Urothelium cell line (cell line): ENCODE data around the gene AGFG1.
A peak's percentile ranks its signal among the peaks of the same experiment; 100 is the strongest.
"Not testable (repeated sequence)": the region's sequence is repeated elsewhere in the genome, so short reads cannot be mapped to it uniquely, and the experiment has no call there.

Experiments
- DNase-seq: peaks from one replicate; pipeline ENCODE4 v3.0.0; 2011; ENCODE audit warnings: low spot score, mixed read lengths
- FAIRE-seq: peaks from 2 replicates; lab custom pipeline; 2011; peaks lifted over from hg19 to GRCh38; lab: Jason Lieb, UNC

The AGFG1 gene

DNA sequence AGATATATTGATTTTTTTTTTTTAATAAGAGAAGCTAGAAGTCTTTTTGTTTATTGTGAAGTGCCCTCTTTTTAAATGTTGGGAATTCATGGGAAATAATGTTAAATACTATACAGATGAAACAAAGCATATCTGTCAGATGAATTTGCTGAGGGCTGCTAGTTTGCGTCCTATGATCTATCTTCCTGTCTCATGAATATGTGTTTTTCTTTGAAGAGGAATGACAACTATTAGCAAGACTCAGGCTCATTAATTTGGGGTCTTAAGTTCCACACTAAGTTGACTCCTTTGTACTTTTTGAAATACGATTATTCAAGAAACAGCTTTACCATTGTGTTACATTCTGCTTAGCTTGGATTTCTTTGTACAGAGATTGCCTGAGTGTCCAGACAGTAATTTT is 57.9 kb downstream of the AGFG1 start:
- DNase-seq (no peak), FAIRE-seq (no peak)

DNA sequence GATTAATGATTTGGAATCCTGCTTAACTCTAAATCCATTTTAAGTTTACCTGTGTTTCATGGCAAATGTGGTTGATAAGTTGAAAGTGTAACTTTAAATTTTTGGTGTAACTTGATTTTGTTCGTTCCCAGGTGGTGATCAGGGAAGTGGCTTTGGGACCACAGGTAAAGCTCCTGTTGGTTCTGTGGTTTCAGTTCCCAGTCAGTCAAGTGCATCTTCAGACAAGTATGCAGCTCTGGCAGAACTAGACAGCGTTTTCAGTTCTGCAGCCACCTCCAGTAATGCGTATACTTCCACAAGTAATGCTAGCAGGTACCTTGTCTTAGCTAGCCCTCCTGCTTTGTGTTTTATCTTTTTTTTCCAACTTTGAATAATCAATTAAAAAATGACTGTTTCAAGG is 62.8 kb downstream of the AGFG1 start:
- DNase-seq: no peak
- no peak for FAIRE-seq

DNA sequence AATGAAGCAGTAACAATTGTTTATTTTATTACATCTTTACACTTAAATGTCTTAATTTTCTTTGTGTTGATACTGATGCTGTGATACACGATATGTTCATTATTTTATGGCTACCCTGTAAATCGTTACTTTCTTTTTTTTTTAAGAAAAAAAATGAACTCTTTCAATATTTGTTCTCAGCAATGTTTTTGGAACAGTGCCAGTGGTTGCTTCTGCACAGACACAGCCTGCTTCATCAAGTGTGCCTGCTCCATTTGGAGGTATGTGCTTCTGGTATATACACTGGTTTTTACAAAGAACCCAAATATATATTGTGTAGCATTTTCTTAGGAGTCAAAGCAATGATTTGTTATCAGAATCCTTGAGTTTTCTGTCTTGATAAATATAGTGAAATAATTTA is 64.5 kb downstream of the AGFG1 start:
- no peak for DNase-seq
- FAIRE-seq: no peak

DNA sequence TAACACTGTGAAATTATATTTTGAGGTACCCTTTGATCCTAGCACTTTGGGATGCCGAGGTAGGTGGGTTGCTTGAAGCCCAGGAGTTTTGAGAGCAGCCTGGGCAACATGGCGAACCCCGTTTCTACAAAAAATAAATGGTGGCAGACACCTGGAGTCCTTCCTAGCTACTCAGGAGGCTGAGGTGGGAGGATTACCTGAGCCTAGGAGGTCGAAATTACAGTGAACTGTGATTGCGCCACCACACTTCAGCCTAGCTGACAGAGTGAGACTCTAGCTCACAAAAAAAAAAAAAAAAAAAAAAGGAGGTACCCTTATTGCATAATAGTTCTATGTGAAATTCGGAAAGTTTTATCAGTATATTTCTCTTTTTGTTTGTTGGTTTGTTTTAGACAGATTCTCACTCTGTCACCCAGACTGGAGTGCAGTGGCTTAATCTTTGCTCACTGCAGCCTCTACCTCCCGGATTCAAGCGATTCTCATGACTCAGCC is 67.6 kb downstream of the AGFG1 start:
- no peak for DNase-seq
- no peak for FAIRE-seq

DNA sequence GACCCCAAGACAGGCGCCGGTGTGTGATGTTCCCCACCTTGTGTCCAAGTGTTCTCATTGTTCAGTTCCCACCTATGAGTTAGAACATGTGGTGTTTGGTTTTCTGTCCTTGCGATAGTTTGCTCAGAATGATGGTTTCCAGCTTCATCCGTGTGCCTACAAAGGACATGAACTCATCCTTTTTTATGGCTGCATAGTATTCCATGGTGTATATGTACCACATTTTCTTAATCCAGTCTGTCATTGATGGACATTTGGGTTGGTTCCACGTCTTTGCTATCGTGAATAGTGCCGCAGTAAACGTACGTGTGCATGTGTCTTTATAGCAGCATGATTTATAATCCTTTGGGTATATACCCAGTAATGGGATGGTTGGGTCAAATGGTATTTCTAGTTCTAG is 68.4 kb downstream of the AGFG1 start:
- not testable (repeated sequence) for FAIRE-seq, DNase-seq

DNA sequence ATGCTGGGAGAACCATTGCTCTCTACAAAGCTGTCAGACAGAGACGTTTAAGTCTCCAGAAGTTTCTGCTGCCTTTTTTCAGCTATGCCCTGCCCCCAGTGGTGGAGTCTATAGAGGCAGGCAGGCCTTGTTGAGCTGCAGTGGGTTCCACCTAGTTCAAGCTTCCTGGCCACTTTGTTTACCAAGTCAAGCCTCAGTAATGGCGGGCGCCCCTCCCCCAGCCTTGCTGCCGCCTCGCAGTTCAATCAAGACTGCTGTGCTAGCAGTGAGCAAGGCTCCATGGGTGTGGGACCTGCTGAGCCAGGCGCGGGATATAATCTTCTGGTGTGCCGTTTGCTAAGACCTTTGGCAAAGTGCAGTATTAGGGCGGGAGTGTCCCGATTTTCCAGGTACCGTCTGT is 74.0 kb downstream of the AGFG1 start:
- FAIRE-seq (no peak), DNase-seq (no peak)

DNA sequence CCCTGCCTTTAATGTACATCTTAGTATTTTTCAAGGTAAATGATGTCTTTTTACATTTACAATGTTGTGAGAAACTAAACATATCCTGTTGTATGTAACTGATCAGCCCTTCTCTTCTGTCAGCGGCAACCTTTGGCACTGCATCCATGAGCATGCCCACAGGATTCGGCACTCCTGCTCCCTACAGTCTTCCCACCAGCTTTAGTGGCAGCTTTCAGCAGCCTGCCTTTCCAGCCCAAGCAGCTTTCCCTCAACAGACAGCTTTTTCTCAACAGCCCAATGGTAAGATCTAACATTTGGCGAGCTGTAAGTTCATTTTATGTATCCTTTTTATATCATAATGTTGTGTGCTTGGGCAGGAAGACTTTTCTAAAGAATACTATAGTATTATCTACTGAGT is 79.9 kb downstream of the AGFG1 start:
- FAIRE-seq (no peak), DNase-seq (no peak)

DNA sequence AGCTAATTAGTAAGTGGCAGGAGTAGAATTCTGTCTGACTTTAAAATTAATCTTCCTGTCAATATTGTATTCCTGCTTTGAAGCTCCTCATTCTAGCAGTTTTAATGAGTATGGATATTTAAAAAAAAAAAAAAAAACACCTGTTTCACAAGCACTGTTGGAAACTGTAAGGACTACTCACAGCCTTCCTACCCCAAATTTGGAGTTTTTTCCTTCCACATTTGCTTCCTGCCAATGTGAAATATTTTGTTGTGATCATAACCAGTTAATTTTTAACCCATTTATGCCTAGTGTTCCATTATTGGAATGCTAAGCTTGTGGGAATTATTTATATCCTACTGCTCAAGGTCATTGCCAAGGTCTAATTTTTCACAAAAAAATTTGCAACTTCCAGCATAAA is 90.6 kb downstream of the AGFG1 start:
- FAIRE-seq (no peak), DNase-seq (no peak)

DNA sequence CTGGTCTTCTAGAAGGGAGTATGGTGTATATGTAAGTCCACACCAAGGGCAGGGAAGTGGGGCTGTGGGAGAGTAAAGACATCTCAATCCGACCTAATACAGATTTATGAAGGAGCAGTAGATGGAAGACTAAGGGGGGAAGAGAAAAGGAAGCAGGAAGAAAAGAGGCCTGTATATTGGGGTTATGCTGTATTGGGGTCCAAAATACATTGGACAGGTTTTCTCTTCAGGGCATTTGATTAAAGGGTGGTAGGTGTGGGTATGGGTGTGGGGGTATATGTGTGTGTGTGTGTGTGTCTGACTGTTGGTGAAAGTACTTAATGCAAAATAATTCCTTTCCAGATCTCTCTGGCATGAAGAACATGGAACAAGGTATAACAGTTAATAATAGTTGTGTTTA is 93.1 kb downstream of the AGFG1 start:
- FAIRE-seq (no peak), DNase-seq (no peak)

DNA sequence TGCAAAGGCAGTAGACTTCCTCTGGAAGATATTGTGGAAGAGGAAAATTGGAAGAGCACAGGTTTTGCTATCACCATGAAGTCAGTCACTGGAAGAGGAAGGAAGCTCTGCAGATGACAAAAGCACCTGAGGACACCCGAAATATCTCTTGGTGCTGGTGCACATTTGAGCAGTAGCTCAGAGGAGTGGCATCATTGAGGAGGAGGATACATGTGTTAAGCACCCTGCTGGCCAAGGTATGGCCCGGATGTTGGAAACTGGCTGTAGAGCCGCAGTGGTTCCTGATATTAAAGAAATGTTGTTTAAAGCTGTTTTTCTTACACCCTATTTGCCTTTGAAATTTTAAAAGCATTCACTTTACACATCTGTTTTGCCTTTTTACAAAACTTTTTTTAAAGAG is 94.1 kb downstream of the AGFG1 start:
- DNase-seq (no peak), FAIRE-seq (no peak)

DNA sequence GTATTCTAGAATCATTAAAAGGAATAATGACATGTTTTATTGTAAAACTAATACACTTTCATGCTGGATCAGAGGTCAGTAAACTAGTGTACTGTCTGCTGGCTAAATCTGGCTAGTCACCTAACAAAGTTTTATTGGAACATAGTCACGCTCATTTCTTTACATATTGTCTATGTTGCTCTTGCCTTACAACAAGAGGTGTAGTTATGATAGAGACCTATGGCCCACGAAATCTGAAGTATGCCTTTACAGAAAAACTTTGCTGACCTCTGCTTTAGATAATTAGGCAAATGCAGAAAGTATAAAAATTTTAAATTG is 96.9 kb downstream of the AGFG1 start:
- DNase-seq (no peak), FAIRE-seq (no peak)

DNA sequence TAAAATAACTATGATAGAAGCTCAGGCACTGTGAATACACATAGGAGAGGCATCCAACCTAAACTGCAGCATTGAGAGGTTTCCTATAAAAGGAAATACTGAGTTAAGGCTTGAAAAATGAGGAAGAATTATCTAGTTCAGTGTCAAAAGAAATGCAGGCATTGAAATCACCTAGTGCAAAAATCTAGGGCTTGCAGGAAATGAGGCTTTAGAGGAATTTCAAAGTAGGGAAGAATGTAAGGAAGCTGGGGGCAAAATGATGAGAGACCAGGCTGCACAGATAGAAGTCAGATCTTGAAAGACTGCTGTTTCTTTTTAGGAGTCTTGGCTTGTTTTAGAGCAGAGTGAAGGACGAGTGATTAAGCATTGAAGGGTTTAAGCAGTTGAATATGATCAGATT is 98.7 kb downstream of the AGFG1 start:
- no peak for FAIRE-seq
- no peak for DNase-seq

DNA sequence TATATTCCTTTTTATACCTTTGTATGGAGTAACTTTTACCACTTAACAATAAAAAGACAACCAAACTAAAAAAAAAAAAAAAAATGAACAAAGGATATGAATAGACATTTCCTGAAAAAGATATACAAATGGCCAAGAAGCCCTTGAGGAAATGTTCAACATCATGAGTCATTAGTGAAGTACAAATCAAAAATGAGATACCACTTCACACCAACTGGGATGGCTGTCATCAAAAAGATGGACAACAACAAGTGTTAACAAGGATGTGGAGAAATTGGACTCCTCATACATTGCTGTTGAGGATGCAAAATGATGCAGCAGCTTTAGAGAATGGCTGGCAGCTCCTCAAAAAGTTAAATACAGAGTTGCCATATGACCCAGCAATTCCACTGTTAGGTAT is 104.2 kb downstream of the AGFG1 start:
- DNase-seq (no peak), FAIRE-seq (no peak)

DNA sequence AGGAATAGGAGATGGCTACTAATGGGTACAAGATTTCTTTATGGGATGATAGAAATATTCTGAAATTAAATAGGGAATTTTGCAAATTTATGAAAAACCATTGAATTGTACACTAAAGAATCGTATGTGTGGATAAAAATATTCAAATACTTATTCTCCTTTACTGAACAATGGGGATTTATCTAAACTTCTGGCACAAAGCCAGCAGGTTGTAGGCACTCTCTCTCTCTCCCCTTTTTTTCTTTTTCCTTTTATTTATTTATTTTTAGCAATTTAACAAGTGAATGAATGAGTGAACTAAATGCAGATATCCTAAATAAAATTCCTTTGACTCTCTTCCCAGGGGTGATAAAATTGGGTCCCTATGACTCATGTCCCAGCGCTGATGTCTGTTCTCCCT is 104.9 kb downstream of the AGFG1 start:
- FAIRE-seq (no peak), DNase-seq (no peak)

DNA sequence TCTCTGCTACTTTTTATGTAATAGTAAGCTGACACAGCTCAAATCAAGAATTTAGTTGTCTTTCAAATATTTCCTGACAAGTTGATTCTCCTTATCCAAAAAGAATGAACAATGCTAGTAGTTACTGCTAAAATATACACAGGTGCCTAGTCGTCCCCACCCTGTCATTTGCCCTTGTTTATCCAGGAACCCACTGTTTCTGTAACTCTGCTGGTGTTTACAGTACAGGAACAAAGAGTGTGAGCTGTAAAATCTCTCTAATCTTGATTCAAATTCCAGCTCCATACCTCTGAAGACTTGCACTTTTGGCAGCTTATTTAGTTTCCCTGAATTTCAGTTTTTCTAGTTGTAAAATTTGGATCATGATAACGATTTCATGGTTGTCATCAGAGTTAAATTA is 105.6 kb downstream of the AGFG1 start:
- no peak for FAIRE-seq
- DNase-seq: no peak

DNA sequence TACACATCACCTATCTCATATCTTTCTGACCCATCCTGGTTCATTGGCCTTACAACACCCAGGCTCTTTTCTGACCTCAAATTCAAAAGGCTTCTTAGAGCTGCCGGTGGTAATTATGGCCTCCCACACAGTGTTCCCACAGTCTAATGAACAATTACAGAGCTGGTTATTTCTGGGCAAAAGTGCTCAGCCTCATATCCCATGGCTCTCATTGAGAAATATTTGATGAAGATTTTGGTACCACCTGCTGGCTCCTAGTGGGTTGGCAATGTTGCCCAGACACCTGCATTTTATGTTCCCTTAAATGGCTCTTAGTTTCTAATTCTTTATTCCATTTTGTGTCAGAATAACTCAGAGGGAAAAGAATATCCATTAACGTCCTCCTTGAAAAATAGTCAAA is 106.7 kb downstream of the AGFG1 start:
- FAIRE-seq (no peak), DNase-seq (no peak)

DNA sequence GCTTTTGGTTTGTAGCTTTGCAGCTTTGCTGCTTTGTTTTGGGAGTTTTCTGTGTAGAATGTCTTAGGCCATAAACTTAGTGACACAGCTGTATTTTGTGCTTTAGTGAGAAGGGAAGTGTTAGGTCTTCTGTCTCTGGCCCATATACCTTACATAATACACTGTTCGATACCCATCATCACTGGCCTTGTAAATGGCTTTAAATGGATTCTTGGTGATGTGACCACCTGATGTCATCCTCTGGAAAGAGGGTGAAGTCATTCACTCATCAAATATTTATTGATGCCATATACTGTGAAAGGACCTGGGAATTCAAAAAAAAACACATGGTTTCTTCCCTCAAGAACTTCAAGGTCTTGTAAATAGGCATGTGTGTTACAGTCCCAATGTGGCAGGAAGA is 107.8 kb downstream of the AGFG1 start:
- DNase-seq (no peak), FAIRE-seq (no peak)

DNA sequence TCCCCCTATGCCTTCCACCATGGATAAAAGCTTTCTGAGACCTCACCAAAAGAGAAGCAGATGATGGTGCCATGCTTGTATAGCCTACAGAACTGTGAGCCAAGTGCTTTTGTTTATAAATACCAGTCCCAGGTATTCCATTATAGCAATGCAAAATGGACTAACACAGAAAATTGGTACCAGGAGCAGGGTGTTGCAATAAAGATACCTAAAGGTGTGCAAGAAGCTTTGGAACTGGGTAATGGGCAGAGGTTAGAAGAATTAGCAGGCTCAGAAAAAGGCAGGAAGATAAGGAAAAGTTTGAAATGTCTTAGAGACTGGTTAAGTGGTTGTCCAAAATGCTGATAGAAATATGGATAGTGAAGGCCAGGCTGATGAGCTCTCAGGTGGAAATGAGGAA is 110.4 kb downstream of the AGFG1 start:
- FAIRE-seq (no peak), DNase-seq (no peak)

DNA sequence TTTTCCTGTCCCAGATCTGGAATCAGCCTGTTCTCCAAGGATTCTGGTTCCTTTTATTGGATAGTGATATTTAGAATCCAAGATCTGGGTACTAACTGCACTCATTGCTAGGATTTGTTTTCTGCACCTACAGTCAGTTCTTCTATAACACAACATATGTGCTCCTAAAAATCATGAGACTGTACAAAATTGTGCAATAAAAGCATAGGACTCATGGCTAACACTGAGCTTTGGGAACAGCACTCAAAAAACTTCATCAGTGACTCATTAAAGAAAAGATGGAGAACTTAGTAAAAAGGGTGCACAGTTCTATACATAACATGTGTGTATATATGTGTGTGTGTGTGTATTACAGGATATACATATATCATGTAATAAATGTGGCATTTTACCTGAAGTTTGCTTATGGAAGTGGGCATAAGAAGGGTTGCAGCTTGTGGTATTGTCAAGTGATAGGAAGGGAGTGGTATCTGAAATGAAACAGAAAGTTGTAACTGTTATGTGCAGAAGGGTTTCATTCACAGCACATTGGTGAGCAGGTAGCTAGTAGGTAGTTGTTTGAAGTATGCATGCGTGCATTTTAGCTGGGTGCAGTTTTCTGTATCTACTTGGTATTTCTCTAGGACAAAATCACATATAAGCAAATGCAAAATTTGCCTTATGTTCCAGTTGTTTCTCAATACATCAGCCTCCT is 120.9 kb downstream of the AGFG1 start:
- DNase-seq (no peak), FAIRE-seq (no peak)

DNA sequence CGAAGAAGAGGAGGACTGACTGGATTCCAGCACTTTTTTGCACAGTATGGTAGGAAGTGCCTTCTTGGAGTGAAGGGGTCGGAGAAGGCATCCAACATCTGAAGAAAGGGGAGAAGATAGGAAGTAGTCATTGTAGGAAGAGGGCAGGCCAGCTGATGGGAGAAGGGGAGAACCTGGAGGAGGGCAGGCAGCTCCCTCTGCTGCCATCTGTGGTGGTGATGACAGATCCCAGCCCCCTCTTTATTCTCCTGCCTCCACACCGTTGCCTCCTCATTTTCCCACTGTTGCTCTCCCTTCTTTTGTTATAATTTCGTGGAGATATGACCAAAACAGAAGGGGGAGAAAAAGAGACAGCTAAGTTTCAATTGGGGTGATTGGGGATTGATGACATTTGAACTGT is 123.8 kb downstream of the AGFG1 start:
- no peak for FAIRE-seq
- no peak for DNase-seq

DNA sequence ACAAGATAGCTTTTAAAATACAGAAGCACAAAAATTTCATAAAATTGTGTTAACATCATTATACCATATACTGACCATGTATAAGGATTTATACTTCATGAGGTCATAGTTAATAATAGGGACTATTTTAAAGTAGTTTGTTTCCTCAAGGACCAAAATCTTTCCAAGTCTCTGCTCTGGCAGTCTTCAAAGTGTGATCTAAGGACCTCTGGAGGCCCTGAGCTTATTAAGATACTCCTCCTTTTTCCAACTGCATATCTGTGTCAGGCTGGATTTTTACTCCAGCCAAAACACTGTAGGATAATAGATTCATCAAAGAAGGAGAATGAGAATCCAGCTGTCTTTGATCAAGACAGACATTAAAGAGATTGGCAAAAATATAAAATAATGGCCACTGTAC is 125.1 kb downstream of the AGFG1 start:
- FAIRE-seq: no peak
- DNase-seq: no peak

DNA sequence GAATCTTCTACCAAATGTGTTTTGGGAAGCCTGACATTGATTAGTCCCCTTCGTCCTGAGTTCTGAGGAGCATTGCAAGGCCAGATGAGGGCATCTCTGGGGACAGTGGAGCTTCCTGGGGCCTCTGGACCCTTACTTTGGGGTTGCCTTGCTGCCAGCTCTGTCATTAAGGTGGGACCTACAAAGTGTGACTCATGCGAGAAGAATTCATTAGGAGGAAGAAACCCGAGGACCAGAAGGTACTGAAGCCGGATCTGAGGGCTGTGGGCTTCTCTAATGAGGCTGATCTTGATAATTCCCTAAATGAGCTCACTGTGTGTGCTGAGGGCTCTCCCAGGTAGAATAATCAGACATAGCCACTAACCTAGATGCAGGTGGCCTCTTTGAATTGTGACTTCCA is 126.0 kb downstream of the AGFG1 start:
- peak; percentile 57 for DNase-seq
- no peak for FAIRE-seq

DNA sequence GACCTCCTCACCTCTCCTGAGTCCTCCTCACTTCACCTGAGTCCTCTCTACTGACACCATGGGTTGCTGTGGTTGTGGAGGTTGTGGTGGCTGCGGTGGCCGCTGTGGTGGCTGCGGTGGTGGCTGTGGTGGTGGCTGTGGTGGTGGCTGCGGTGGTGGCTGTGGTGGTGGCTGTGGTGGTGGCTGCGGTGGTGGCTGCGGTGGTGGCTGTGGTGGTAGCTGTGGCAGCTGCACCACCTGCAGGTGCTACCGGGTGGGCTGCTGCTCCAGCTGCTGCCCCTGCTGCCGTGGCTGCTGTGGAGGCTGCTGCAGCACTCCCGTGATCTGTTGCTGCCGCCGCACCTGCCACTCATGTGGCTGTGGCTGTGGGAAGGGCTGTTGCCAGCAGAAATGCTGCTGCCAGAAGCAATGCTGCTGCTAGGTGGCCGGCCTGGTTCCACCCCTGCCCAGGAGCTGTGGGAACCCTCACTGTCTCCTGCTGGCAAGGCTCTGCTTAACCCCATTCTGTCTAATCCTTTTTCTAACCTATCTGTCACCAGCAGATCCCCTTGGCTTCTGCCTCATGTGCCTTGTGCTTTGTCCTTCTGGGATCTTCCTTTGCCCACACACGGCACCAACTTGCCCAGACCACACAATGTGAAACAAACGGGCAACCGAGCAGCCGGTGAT is 127.0 kb downstream of the AGFG1 start, which contains the start of gene SCYGR2:
Gene SCYGR2, plus strand, starts transcription at position 59 of the 669 bp plus-strand sequence. Its CDS starts 0 bp downstream, at position 59.
- DNase-seq, FAIRE-seq: not testable (repeated sequence)
